ENCODE results near the gene KRT1.

DNA sequence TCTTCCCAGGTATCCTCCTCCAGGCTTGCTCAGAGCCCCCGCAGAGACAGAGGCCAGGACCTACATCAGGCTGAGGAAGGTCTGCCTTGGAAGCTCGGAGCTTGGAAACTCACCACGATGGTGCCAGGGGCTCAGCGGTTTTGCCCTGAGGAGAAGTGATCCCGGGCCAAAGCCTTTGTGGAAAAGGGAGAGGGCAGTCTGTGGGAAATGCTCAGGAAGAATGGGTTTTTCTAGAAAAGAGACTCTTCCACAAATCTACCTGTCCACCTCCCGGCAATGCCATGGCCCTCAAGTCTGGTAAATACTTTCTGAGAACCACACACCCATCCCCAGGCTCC is 36.2 kb downstream of the KRT1 start:
- TF ChIP-seq POLR2A (IDR thresholded peaks at IDR 0.05; ENCODE audit: low read length) (no peak), GATA1 (IDR thresholded peaks at IDR 0.05; ENCODE audit: low read depth, low read length) (no peak)

Measured in erythroblast (primary cell).